SK-N-SH (cell line): Measurements from ENCODE around the gene ATAD3B. TPM values are rescaled to one million over a fixed set of nuclear protein-coding genes. Genes with fewer than 3 reads are reported as not detected.

Source experiments
- CTCF ChIA-PET: fragments of 300-600, 350-600 bp; formaldehyde crosslinking; extraction: SDS; loops from one replicate; lab custom pipeline; 2021; lab: Yijun Ruan, JAX
- POLR2A ChIA-PET: fragments of 350-600 bp; sonication (Branson Sonifier 250); formaldehyde crosslinking; extraction: SDS; loops from one replicate; lab custom pipeline; 2020; ENCODE audit warnings: antibody characterized with exemption, inconsistent platforms; lab: Yijun Ruan, JAX
- DNase-seq: peaks from one replicate; pipeline ENCODE4 v3.0.0; 2012
- H2AFZ ChIP-seq: fragments of 200-600 bp; sonication (generic); 2 replicates; pipeline ENCODE4 v1.8.1; 2016; ENCODE audit warnings: antibody characterized with exemption, mild to moderate bottlenecking, low read depth
- H3F3A ChIP-seq: fragments of 200-600 bp; sonication (generic); replicated peaks from 2 replicates; pipeline ENCODE3; 2016; ENCODE audit warnings: antibody characterized with exemption, mild to moderate bottlenecking; ENCODE audit not compliant: insufficient read depth
- H3K27ac ChIP-seq, 2 experiments: fragments of 200-500 bp in 1 of 2; fragments of 200-600 bp in 1 of 2; sonication (Bioruptor generic) in 1 of 2; sonication (generic), shearing (Covaris generic) in 1 of 2; 2 replicates each; pipeline versions ENCODE4 v1.5.1 to v1.6.1; 2014 to 2016; ENCODE audit warnings: low read depth in 2 of 2, inconsistent platforms in 1 of 2, low read length in 1 of 2, mild to moderate bottlenecking in 1 of 2, mixed read lengths in 1 of 2
- H3K27me3 ChIP-seq: fragments of 200-600 bp; sonication (generic), shearing (Covaris generic); 2 replicates; pipeline ENCODE4 v1.6.1; 2016; ENCODE audit warnings: mixed run types; ENCODE audit not compliant: insufficient read depth
- H3K36me3 ChIP-seq, 2 experiments: fragments of 200-500 bp in 1 of 2; fragments of 200-600 bp in 1 of 2; sonication (Bioruptor generic) in 1 of 2; sonication (generic) in 1 of 2; replicated peaks in 1 of 2; 2 replicates each; pipeline versions ENCODE3 to v1.5.1; 2014 to 2016; ENCODE audit warnings: low read length in 1 of 2, mild to moderate bottlenecking in 1 of 2; ENCODE audit not compliant: insufficient read depth in 2 of 2, control insufficient read depth in 1 of 2
- H3K4me1 ChIP-seq, 2 experiments: fragments of 200-500 bp in 1 of 2; fragments of 200-600 bp in 1 of 2; sonication (Bioruptor generic) in 1 of 2; sonication (generic), shearing (Covaris generic) in 1 of 2; 2 replicates each; pipeline versions ENCODE4 v1.5.1 to v1.6.1; 2014 to 2016; ENCODE audit warnings: low read depth in 1 of 2, low read length in 1 of 2, mixed run types in 1 of 2; ENCODE audit not compliant: insufficient read depth in 2 of 2, control insufficient read depth in 1 of 2
- H3K4me2 ChIP-seq: fragments of 200-600 bp; sonication (generic), shearing (Covaris generic); 2 replicates; pipeline ENCODE4 v1.6.1; 2017; ENCODE audit warnings: mixed run types
- H3K4me3 ChIP-seq, 2 experiments: fragments of 200-500 bp in 1 of 2; fragments of 200-600 bp in 1 of 2; sonication (Bioruptor generic) in 1 of 2; sonication (generic), shearing (Covaris generic) in 1 of 2; 2 replicates each; pipeline versions ENCODE4 v1.5.1 to v1.8.1; 2014 to 2016; ENCODE audit warnings: low read depth in 2 of 2, inconsistent platforms in 1 of 2, low read length in 1 of 2, mild to moderate bottlenecking in 1 of 2, mixed read lengths in 1 of 2, moderate library complexity in 1 of 2
- H3K79me2 ChIP-seq: fragments of 200-600 bp; sonication (generic); 2 replicates; pipeline ENCODE4 v1.8.1; 2017; ENCODE audit warnings: mild to moderate bottlenecking; ENCODE audit not compliant: insufficient read depth
- H3K9ac ChIP-seq: fragments of 200-600 bp; sonication (generic); 2 replicates; pipeline ENCODE4 v1.6.1; 2017; ENCODE audit warnings: mixed run types
- H3K9me2 ChIP-seq: fragments of 200-600 bp; sonication (generic); 2 replicates; pipeline ENCODE4 v1.6.1; 2017; ENCODE audit warnings: mixed run types
- H3K9me3 ChIP-seq: fragments of 200-600 bp; sonication (generic); 2 replicates; pipeline ENCODE4 v1.6.1; 2017; ENCODE audit warnings: mixed run types, mild to moderate bottlenecking, moderate library complexity
- H4K20me1 ChIP-seq: fragments of 200-600 bp; sonication (generic); 2 replicates; pipeline ENCODE4 v1.6.1; 2017; ENCODE audit warnings: mild to moderate bottlenecking, mixed run types; ENCODE audit not compliant: insufficient read depth
- CHD2 ChIP-seq: fragments of 150-350 bp; IDR thresholded peaks from 2 replicates; pipeline ENCODE4 v1.6.1; 2018; ENCODE audit warnings: low read length; ENCODE audit not compliant: partially characterized antibody
- CTCF ChIP-seq: fragments of 200-600 bp; sonication (generic); IDR thresholded peaks from 2 replicates; pipeline ENCODE4 v1.6.1; 2017; ENCODE audit warnings: antibody characterized with exemption, mild to moderate bottlenecking, moderate library complexity
- ELF1 ChIP-seq: IDR thresholded peaks from 2 replicates; pipeline ENCODE4 v1.4.0; 2012
- FOXJ3 ChIP-seq: sonication (generic); formaldehyde crosslinking; IDR thresholded peaks from 2 replicates; pipeline ENCODE4 v1.5.1; 2020; ENCODE audit warnings: mild to moderate bottlenecking, missing genetic modification reagents
- FOXM1 ChIP-seq: IDR thresholded peaks from 2 replicates; pipeline ENCODE4 v1.4.0; 2012; ENCODE audit warnings: low read depth, mild to moderate bottlenecking
- GATA2 ChIP-seq: sonication (generic); formaldehyde crosslinking; IDR thresholded peaks from 2 replicates; pipeline ENCODE4 v1.5.0; 2020; ENCODE audit warnings: mild to moderate bottlenecking, missing genetic modification reagents
- MEF2A ChIP-seq: IDR thresholded peaks from 2 replicates; pipeline ENCODE4 v1.4.0; 2012; ENCODE audit warnings: low read depth, borderline replicate concordance
- NFIC ChIP-seq: IDR thresholded peaks from 2 replicates; pipeline ENCODE4 v1.4.0; 2012; ENCODE audit warnings: borderline replicate concordance
- PBX3 ChIP-seq: IDR thresholded peaks from 2 replicates; pipeline ENCODE4; 2012
- POLR2AphosphoS5 ChIP-seq: IDR thresholded peaks from 2 replicates; pipeline ENCODE4 v1.6.1; 2012; ENCODE audit warnings: low read depth, low read length
- RFX5 ChIP-seq: IDR thresholded peaks from 2 replicates; pipeline ENCODE4 v1.6.1; 2012; ENCODE audit warnings: mild to moderate bottlenecking, improper control_type of control experiment, low read length
- RXRA ChIP-seq: IDR thresholded peaks from 2 replicates; pipeline ENCODE4 v1.4.0; 2012; ENCODE audit warnings: low read depth, mild to moderate bottlenecking, borderline replicate concordance
- TAF1 ChIP-seq: IDR thresholded peaks from 2 replicates; pipeline ENCODE4 v1.6.1; 2012; ENCODE audit warnings: low read depth, mild to moderate bottlenecking, low read length, moderate library complexity, borderline replicate concordance
- TEAD4 ChIP-seq: IDR thresholded peaks from 2 replicates; pipeline ENCODE4 v1.4.0; 2012; ENCODE audit warnings: mild to moderate bottlenecking, borderline replicate concordance; ENCODE audit not compliant: insufficient read depth
- USF1 ChIP-seq: IDR thresholded peaks from 2 replicates; pipeline ENCODE4 v1.4.0; 2012; ENCODE audit warnings: low read depth, borderline replicate concordance
- USF2 ChIP-seq: fragments of 150-350 bp; IDR thresholded peaks from 2 replicates; pipeline ENCODE4 v1.6.1; 2017; ENCODE audit warnings: antibody characterized with exemption, low read length, low read depth, borderline replicate concordance
- YY1 ChIP-seq: IDR thresholded peaks from 2 replicates; pipeline ENCODE4 v1.4.0; 2012; ENCODE audit warnings: low read depth, mild to moderate bottlenecking
- WGBS: methylation state at CpG from one replicate; pipeline ENCODE4 v1.1.6; 2017; ENCODE audit warnings: low lambda C conversion rate; 5-methylcytosine and 5-hydroxymethylcytosine counted together
- polyA plus RNA-seq, 3 experiments: library from polyadenylated mRNA; depleted of rRNA; stranded (reverse); fragments of >200 nt; gene quantifications; 2 replicates each; pipeline ENCODE4 v1.2.3, GENCODE V29; 2012

ATAD3B gene
- polyA plus RNA-seq, 1 of the 3 experiments (the other 2 are of a cell fraction) = 71.6 TPM

GRCh38 chr1:1534401-1535154, 63.0 kb downstream of the ATAD3B start:
- no peak overlapping the region for H3K4me3 ChIP-seq
- no peak for TF ChIP-seq NFIC
- no peak for TF ChIP-seq TEAD4
- TF ChIP-seq PBX3 = no peak
- no peak for TF ChIP-seq CTCF
- no peak for TF ChIP-seq YY1
- TF ChIP-seq FOXM1 = no peak
- TF ChIP-seq MEF2A = no peak
- no peak for TF ChIP-seq POLR2AphosphoS5
- no peak for TF ChIP-seq USF1
- no peak for TF ChIP-seq FOXJ3 (CRISPR knock-in tag)
- TF ChIP-seq ELF1 = no peak
- no peak for TF ChIP-seq USF2
- no peak for TF ChIP-seq RXRA
- no peak for TF ChIP-seq GATA2 (CRISPR knock-in tag)
- no peak for TF ChIP-seq TAF1
- no peak for TF ChIP-seq RFX5
- TF ChIP-seq CHD2 = no peak
- no peaks in the 10 kb centered on the region for H3F3A ChIP-seq
- peaks cover 0 to 12% of the 10 kb centered on the region in 2 experiments; a peak in 1 of 4 replicates for H3K4me1 ChIP-seq
- no peak overlapping the region for H3K9ac ChIP-seq
- ChIA-PET POLR2A (no interaction called here), CTCF (no interaction called here)
- H2AFZ ChIP-seq = no peak overlapping the region
- no peaks in the 10 kb centered on the region for H4K20me1 ChIP-seq
- H3K36me3 ChIP-seq = peaks cover 15 to 19% of the 10 kb centered on the region in 2 experiments
- no peak for DNase-seq
- H3K27ac ChIP-seq = no peak overlapping the region
- no peaks in the 10 kb centered on the region for H3K9me3 ChIP-seq
- WGBS = 96% methylated on average over 4 of the region's 31 CpGs
- H3K27me3 ChIP-seq = no peaks in the 10 kb centered on the region
- H3K79me2 ChIP-seq = no peaks in the 10 kb centered on the region
- no peak overlapping the region for H3K4me2 ChIP-seq
- no peaks in the 10 kb centered on the region for H3K9me2 ChIP-seq
